Activated T-cell treated with anti-CD3 and anti-CD28 coated beads, Interleukin-2, amount 50 U/mL, for 24 hours (primary cell): ENCODE data around the gene NUP62CL.
"Not testable (repeated sequence)": the region's sequence is repeated elsewhere in the genome, so short reads cannot be mapped to it uniquely, and the experiment has no call there.

Source experiments
- DNase-seq: peaks from one replicate; pipeline ENCODE4 v3.0.0-alpha.2; 2020
- H3K27ac Mint-ChIP-seq: 2 replicates; pipeline ENCODE4 v1.8.0; 2020; ENCODE audit warnings: mild to moderate bottlenecking, mixed read lengths
- H3K27me3 Mint-ChIP-seq: 2 replicates; pipeline ENCODE4 v1.8.0; 2020; ENCODE audit warnings: mixed read lengths
- H3K36me3 Mint-ChIP-seq: 2 replicates; pipeline ENCODE4 v1.8.0; 2020; ENCODE audit warnings: low read depth, mixed read lengths
- H3K4me1 Mint-ChIP-seq: 2 replicates; pipeline ENCODE4 v1.8.0; 2020; ENCODE audit warnings: low read depth, mixed read lengths
- H3K4me3 Mint-ChIP-seq: 2 replicates; pipeline ENCODE4 v1.8.0; 2020; ENCODE audit warnings: mild to moderate bottlenecking, moderate library complexity, mixed read lengths
- H3K9me3 Mint-ChIP-seq: 2 replicates; pipeline ENCODE4 v1.8.0; 2020; ENCODE audit warnings: mixed read lengths

Gene NUP62CL

GRCh38 chrX:107205770-107206696, at the start of gene NUP62CL, which contains the start of gene DNAAF6:
Gene NUP62CL, minus strand, starts transcription at chrX:107206433. Its CDS starts 31,287 bp downstream, at chrX:107175146.
Gene DNAAF6, plus strand, starts transcription at chrX:107206611. Its CDS starts 6,265 bp downstream, at chrX:107212876.
- Mint-ChIP-seq H3K9me3 (no peaks in the 10 kb centered on the region), H3K4me3 (peak within 1 kb of the TSS; percentile 83), H3K4me1 (peaks cover 6% of the 10 kb centered on the region), H3K27me3 (peaks cover 18% of the 10 kb centered on the region), H3K36me3 (peaks cover 2% of the 10 kb centered on the region), H3K27ac (peak within 1 kb of the TSS; percentile 77)
- DNase-seq: peak; percentile 72

- DNase-seq: no peak
- no peak overlapping the region for H3K4me3 Mint-ChIP-seq
- no peaks in the 10 kb centered on the region for H3K36me3 Mint-ChIP-seq
- H3K27ac Mint-ChIP-seq: no peak overlapping the region
- H3K9me3 Mint-ChIP-seq: no peaks in the 10 kb centered on the region
- H3K27me3 Mint-ChIP-seq: peaks cover 48% of the 10 kb centered on the region
- no peaks in the 10 kb centered on the region for H3K4me1 Mint-ChIP-seq
These were observed 22.2 kb upstream of the NUP62CL start for GRCh38 chrX:107228486-107228819.

GRCh38 chrX:107227780-107228485, 21.7 kb upstream of the NUP62CL start:
- H3K4me1 Mint-ChIP-seq: no peaks in the 10 kb centered on the region
- peaks cover 47% of the 10 kb centered on the region for H3K27me3 Mint-ChIP-seq
- no peaks in the 10 kb centered on the region for H3K36me3 Mint-ChIP-seq
- no peaks in the 10 kb centered on the region for H3K9me3 Mint-ChIP-seq
- DNase-seq: no peak
- no peak overlapping the region for H3K27ac Mint-ChIP-seq
- no peak overlapping the region for H3K4me3 Mint-ChIP-seq

- no peak overlapping the region for H3K27ac Mint-ChIP-seq
- H3K9me3 Mint-ChIP-seq: no peaks in the 10 kb centered on the region
- H3K36me3 Mint-ChIP-seq: no peaks in the 10 kb centered on the region
- DNase-seq: no peak
- H3K4me3 Mint-ChIP-seq: no peak overlapping the region
- peaks cover 36% of the 10 kb centered on the region for H3K27me3 Mint-ChIP-seq
- H3K4me1 Mint-ChIP-seq: no peaks in the 10 kb centered on the region
These were observed 20.5 kb upstream of the NUP62CL start for GRCh38 chrX:107226757-107227156.

- no peaks in the 10 kb centered on the region for H3K4me1 Mint-ChIP-seq
- no peaks in the 10 kb centered on the region for H3K36me3 Mint-ChIP-seq
- no peaks in the 10 kb centered on the region for H3K9me3 Mint-ChIP-seq
- no peak overlapping the region for H3K27ac Mint-ChIP-seq
- DNase-seq: no peak
- H3K4me3 Mint-ChIP-seq: no peak overlapping the region
- peaks cover 33% of the 10 kb centered on the region for H3K27me3 Mint-ChIP-seq
These were observed 7.2 kb upstream of the NUP62CL start for GRCh38 chrX:107213477-107213876.

- DNase-seq: no peak
- Mint-ChIP-seq H3K4me1 (peaks cover 6% of the 10 kb centered on the region), H3K9me3 (no peaks in the 10 kb centered on the region), H3K36me3 (peaks cover 2% of the 10 kb centered on the region), H3K27me3 (peaks cover 25% of the 10 kb centered on the region), H3K4me3 (no peak overlapping the region), H3K27ac (no peak overlapping the region)
These were observed 1.7 kb upstream of the NUP62CL start for GRCh38 chrX:107207943-107208342.

- H3K27ac Mint-ChIP-seq: no peak overlapping the region
- peaks cover 20% of the 10 kb centered on the region for H3K27me3 Mint-ChIP-seq
- peaks cover 6% of the 10 kb centered on the region for H3K4me1 Mint-ChIP-seq
- H3K9me3 Mint-ChIP-seq: no peaks in the 10 kb centered on the region
- H3K4me3 Mint-ChIP-seq: no peak overlapping the region
- DNase-seq: no peak
- H3K36me3 Mint-ChIP-seq: peaks cover 2% of the 10 kb centered on the region
These were observed 856 bp upstream of the NUP62CL start for GRCh38 chrX:107207089-107207488.

- DNase-seq: no peak
- Mint-ChIP-seq H3K36me3 (peaks cover 2% of the 10 kb centered on the region), H3K9me3 (no peaks in the 10 kb centered on the region), H3K27ac (no peak overlapping the region), H3K4me3 (peak overlapping the region; percentile 83), H3K4me1 (peaks cover 6% of the 10 kb centered on the region), H3K27me3 (peaks cover 18% of the 10 kb centered on the region)
These were observed 448 bp upstream of the NUP62CL start for GRCh38 chrX:107206697-107207065.

GRCh38 chrX:107204068-107204605, 2.1 kb downstream of the NUP62CL start:
- Mint-ChIP-seq H3K4me1 (peaks cover 6% of the 10 kb centered on the region), H3K27me3 (peaks cover 19% of the 10 kb centered on the region), H3K4me3 (no peak overlapping the region), H3K27ac (no peak overlapping the region), H3K36me3 (peaks cover 2% of the 10 kb centered on the region), H3K9me3 (no peaks in the 10 kb centered on the region)
- no peak for DNase-seq

- H3K36me3 Mint-ChIP-seq: no peaks in the 10 kb centered on the region
- no peaks in the 10 kb centered on the region for H3K9me3 Mint-ChIP-seq
- H3K27me3 Mint-ChIP-seq: peaks cover 17% of the 10 kb centered on the region
- no peak overlapping the region for H3K27ac Mint-ChIP-seq
- no peak overlapping the region for H3K4me3 Mint-ChIP-seq
- H3K4me1 Mint-ChIP-seq: no peaks in the 10 kb centered on the region
- DNase-seq: no peak
These were observed 6.7 kb downstream of the NUP62CL start for GRCh38 chrX:107199491-107199890.

GRCh38 chrX:107198074-107198473, 8.2 kb downstream of the NUP62CL start:
- not testable (repeated sequence) for H3K9me3 Mint-ChIP-seq, H3K4me1 Mint-ChIP-seq, H3K27ac Mint-ChIP-seq, DNase-seq, H3K4me3 Mint-ChIP-seq, H3K36me3 Mint-ChIP-seq
- peaks cover 18% of the 10 kb centered on the region for H3K27me3 Mint-ChIP-seq

- Mint-ChIP-seq H3K27ac (no peak overlapping the region), H3K4me1 (no peaks in the 10 kb centered on the region), H3K9me3 (no peaks in the 10 kb centered on the region), H3K4me3 (no peak overlapping the region), H3K36me3 (no peaks in the 10 kb centered on the region), H3K27me3 (peaks cover 18% of the 10 kb centered on the region)
- DNase-seq: no peak
These were observed 8.9 kb downstream of the NUP62CL start for GRCh38 chrX:107197319-107197718.

GRCh38 chrX:107171369-107172102, 34.7 kb downstream of the NUP62CL start:
- no peak overlapping the region for H3K4me3 Mint-ChIP-seq
- H3K4me1 Mint-ChIP-seq: no peaks in the 10 kb centered on the region
- H3K36me3 Mint-ChIP-seq: no peaks in the 10 kb centered on the region
- no peak for DNase-seq
- H3K9me3 Mint-ChIP-seq: no peaks in the 10 kb centered on the region
- peaks cover 15% of the 10 kb centered on the region for H3K27me3 Mint-ChIP-seq
- no peak overlapping the region for H3K27ac Mint-ChIP-seq

- peaks cover 13% of the 10 kb centered on the region for H3K27me3 Mint-ChIP-seq
These were observed 37.5 kb downstream of the NUP62CL start for GRCh38 chrX:107168712-107169111.

More at GRCh38 chrX:107168712-107169111, 37.5 kb downstream of the NUP62CL start:
- H3K9me3 Mint-ChIP-seq: no peaks in the 10 kb centered on the region
- no peaks in the 10 kb centered on the region for H3K4me1 Mint-ChIP-seq
- DNase-seq: no peak
- H3K4me3 Mint-ChIP-seq: no peak overlapping the region
- no peaks in the 10 kb centered on the region for H3K36me3 Mint-ChIP-seq
- no peak overlapping the region for H3K27ac Mint-ChIP-seq
